Activated CD8-positive, alpha-beta memory T cell treated with anti-CD3 and anti-CD28 coated beads, Interleukin-2, amount 10 ng/mL, durations not matched to agents 7 days and 5 days (primary cell): Measurements from ENCODE around the gene COMMD10. TPM values are rescaled to one million over a fixed set of nuclear protein-coding genes. Genes with fewer than 3 reads are reported as not detected.

Experiments used
- ATAC-seq: fragments of 150-1000 bp; cut with Tn5 transposase; one replicate; pipeline ENCODE4 v1.10.0; 2021; ENCODE audit warnings: moderate library complexity
- CTCF ChIA-PET: fragments of 350-600 bp; sonication (Branson Sonifier 250); formaldehyde crosslinking; loops from one replicate; lab custom pipeline; 2021; ENCODE audit warnings: antibody characterized with exemption; lab: Charles Lee
- DNase-seq: peaks from one replicate; pipeline ENCODE4 v3.0.0-alpha.2; 2020
- H3K27ac Mint-ChIP-seq: one replicate; pipeline ENCODE4 v1.8.0; 2021; ENCODE audit warnings: mild to moderate bottlenecking, mixed read lengths
- H3K27me3 Mint-ChIP-seq: one replicate; pipeline ENCODE4 v1.8.0; 2021; ENCODE audit warnings: mixed read lengths
- H3K36me3 Mint-ChIP-seq: one replicate; pipeline ENCODE4 v1.8.0; 2021; ENCODE audit warnings: mild to moderate bottlenecking, mixed read lengths
- H3K4me1 Mint-ChIP-seq: one replicate; pipeline ENCODE4 v1.8.0; 2021; ENCODE audit warnings: mixed read lengths
- H3K4me3 Mint-ChIP-seq: one replicate; pipeline ENCODE4 v1.8.0; 2021; ENCODE audit warnings: mild to moderate bottlenecking, moderate library complexity, mixed read lengths
- H3K9me3 Mint-ChIP-seq: one replicate; pipeline ENCODE4 v1.8.0; 2022; ENCODE audit warnings: low read depth, mixed read lengths
- total RNA-seq, 2 experiments: library from RNA; stranded (reverse); gene quantifications; one replicate each; pipeline ENCODE4 v1.2.3, GENCODE V29; 2021

COMMD10 gene
- total RNA-seq, 2 experiments from 2014 or later = 18.3 to 25.3 TPM

DNA sequence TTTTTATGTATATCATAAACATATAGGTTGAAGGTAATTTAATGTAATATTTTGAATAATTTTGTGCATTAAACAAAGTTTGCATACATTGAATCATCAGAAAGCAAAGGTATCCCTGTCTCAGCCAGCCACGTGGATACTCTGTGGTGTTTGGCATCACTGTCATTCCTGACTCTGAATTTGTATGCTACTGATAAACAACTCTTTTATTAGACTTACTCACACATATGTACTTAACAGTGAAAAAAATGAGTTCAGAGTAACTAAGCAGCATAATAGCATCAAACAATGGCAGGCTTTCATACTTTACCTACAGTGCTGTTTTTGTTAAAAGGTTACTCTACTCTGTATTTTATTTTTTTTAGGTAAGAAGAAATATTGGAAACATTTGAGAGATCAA, 171.9 kb downstream of the COMMD10 start:
- Mint-ChIP-seq H3K4me1 (no peaks in the 10 kb centered on the region), H3K27me3 (no peaks in the 10 kb centered on the region), H3K4me3 (no peak overlapping the region), H3K27ac (no peak overlapping the region), H3K36me3 (peaks cover 2% of the 10 kb centered on the region), H3K9me3 (peaks cover 5% of the 10 kb centered on the region)
- no peak for ATAC-seq
- no peak for DNase-seq
- CTCF ChIA-PET = no interaction called here

DNA sequence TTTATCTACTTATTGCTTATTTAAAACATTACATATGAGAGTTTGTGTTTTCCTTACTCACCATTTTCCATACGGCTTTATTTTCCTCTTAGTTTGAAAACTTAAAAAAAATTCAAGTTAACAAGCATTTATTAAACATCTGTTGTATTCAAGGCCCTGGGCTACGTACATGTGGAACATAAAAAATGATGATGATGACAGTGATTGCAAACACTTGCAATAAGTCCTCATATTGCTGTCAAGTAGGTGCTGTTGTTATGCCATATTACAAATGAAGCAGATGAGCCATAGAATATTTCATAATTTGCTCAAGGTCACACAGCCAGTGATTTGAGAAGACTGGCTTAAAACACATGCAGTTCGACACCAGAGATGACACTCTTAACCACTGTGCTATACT, 180.6 kb downstream of the COMMD10 start:
- no peaks in the 10 kb centered on the region for H3K4me1 Mint-ChIP-seq
- DNase-seq (no peak), ATAC-seq (no peak)
- H3K27ac Mint-ChIP-seq = no peak overlapping the region
- CTCF ChIA-PET = no interaction called here
- H3K4me3 Mint-ChIP-seq = no peak overlapping the region
- no peaks in the 10 kb centered on the region for H3K27me3 Mint-ChIP-seq
- H3K36me3 Mint-ChIP-seq = peaks cover 16% of the 10 kb centered on the region
- peaks cover 5% of the 10 kb centered on the region for H3K9me3 Mint-ChIP-seq

DNA sequence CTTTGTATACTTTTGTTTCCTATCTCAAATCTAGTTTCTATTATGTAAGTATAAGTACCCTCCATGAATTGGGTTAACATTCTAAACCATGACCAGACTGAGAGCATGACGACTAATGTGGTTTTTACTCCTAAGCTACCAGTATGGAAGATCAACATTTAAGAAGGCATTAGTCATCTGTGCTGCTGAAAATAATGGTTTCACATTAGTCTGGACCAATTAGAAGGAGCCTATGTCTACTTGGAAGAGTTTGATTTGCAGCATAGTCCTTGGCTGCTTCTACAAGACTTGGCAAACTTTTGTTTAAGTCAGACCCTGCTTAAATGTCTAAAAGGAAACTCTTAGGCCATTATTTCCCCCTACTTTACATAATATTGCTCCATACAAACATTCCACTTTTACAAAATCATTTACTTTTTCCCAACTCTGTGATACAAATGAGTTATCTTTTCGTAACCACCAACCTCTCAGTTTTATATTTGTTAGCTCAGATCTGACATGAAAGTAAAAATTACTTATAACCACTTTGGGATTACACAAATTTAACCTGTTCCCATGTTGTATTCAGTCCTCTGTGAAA, 186.7 kb downstream of the COMMD10 start:
- peaks cover 10% of the 10 kb centered on the region for H3K36me3 Mint-ChIP-seq
- no peak overlapping the region for H3K27ac Mint-ChIP-seq
- H3K9me3 Mint-ChIP-seq = peaks cover 8% of the 10 kb centered on the region
- no peak overlapping the region for H3K4me3 Mint-ChIP-seq
- CTCF ChIA-PET = no interaction called here
- H3K4me1 Mint-ChIP-seq = no peaks in the 10 kb centered on the region
- no peaks in the 10 kb centered on the region for H3K27me3 Mint-ChIP-seq
- DNase-seq (no peak), ATAC-seq (no peak)

DNA sequence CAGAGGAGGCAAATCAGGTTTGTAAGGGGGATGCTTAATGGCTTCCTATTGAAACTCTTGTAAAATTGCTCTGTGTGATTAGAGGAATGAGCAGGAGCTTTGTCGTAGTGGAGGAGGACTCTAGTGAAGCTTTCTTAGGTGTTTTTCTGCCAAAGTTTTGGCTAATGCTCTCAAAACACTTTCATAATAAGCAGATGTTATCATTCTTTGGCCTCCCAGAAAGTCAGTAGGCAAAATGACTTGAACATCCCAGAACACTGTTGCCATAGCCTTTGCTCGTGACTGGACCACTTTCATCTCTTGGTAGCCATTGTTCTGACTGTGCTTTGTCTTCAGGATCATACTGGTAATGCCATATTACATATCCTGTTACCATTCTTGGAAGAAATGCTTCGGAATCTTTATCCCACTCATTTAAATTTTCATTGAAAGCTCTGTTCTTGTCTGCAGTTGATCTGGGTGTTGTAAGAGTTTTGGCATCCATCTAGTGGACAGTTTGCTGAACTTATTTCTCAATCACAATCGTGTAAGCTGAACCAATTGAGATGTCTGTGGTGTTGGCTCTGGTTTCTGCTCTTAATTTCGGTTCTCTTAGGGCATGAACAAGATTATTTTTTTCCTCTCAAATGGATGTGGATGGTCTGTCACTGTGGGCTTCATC, 187.6 kb downstream of the COMMD10 start:
- H3K9me3 Mint-ChIP-seq = peaks cover 10% of the 10 kb centered on the region
- H3K36me3 Mint-ChIP-seq = peaks cover 12% of the 10 kb centered on the region
- ATAC-seq (no peak), DNase-seq (no peak)
- CTCF ChIA-PET = no interaction called here
- H3K27me3 Mint-ChIP-seq = no peaks in the 10 kb centered on the region
- H3K27ac Mint-ChIP-seq = no peak overlapping the region
- no peaks in the 10 kb centered on the region for H3K4me1 Mint-ChIP-seq
- no peak overlapping the region for H3K4me3 Mint-ChIP-seq

DNA sequence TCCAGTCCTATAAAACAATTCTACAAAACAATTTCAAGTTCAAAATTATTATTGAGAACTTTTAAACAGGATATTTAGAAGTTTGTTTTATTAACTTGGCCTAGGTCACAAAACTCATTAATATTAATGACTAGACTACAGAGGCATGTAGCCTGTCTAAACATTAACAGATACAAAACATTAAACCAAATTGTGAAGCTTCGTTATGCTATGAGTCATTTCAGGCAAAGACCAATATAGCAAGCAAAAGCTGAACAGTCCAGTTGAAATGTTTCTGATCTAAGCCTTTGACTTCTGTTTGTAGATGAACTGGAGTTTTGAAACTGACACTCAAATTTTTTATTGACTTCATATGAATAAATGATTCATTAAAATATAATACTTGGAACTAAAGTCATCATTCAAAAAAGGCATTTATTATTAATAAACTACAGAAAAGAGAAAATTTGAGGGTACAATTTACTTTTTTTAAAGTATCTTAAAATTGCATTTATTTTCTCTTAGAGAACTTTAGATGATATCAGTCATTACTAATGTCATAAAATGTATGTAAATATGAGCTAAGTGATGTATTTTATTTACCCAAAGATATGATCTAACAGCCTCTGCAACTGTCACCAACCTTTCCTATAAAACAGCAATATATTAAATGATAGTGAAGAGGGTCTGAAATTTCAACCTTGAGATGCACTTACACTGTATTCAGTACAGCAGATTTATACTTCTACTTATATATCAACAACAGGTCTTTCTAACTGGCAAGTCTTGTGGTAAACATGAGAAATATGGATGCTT, 188.8 kb downstream of the COMMD10 start:
- H3K9me3 Mint-ChIP-seq = peaks cover 10% of the 10 kb centered on the region
- H3K27me3 Mint-ChIP-seq = no peaks in the 10 kb centered on the region
- H3K4me3 Mint-ChIP-seq = no peak overlapping the region
- H3K36me3 Mint-ChIP-seq = peaks cover 14% of the 10 kb centered on the region
- H3K27ac Mint-ChIP-seq = no peak overlapping the region
- no peak for DNase-seq
- no peaks in the 10 kb centered on the region for H3K4me1 Mint-ChIP-seq
- ATAC-seq = no peak
- CTCF ChIA-PET = no interaction called here

DNA sequence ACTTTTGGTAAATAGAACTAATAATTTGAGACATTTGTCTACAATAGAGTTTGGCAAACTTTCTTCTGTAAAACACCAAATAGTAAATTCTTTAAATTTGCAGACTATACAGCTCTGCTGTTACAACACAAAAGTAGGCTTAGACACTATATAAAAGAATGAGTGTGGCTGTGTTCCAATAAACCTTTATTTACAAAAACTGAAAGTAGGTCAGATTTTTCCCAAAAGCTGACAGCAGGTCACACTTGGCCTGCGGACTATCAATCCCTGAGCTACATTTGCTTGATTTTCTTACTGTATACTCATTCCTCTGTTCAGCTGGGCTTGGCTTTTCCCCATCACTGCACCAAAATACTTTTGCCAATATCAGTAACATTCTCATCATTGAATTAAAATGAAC, 189.4 kb downstream of the COMMD10 start:
- CTCF ChIA-PET = no interaction called here
- no peak for DNase-seq
- no peak overlapping the region for H3K4me3 Mint-ChIP-seq
- H3K36me3 Mint-ChIP-seq = peaks cover 16% of the 10 kb centered on the region
- ATAC-seq = no peak
- H3K27me3 Mint-ChIP-seq = no peaks in the 10 kb centered on the region
- H3K27ac Mint-ChIP-seq = no peak overlapping the region
- peaks cover 10% of the 10 kb centered on the region for H3K9me3 Mint-ChIP-seq
- H3K4me1 Mint-ChIP-seq = no peaks in the 10 kb centered on the region

DNA sequence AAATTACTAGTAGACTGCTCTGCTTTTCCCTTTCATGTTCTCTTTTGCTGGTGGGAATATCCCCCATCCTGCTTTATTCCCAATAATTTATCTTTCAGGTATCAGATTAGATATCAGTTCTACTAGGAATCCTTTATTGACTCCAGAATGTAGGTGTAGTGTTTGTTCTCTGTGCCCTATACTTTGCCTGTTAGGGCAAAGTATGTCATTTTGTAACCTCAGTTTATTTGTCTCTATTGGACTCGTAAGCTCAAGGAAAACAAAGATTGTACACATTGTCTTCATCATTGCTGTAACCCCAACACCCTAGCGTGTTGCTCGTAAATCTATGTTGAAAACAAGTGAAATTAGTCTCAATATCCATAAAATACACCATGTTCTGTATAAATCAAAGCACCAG, 190.5 kb downstream of the COMMD10 start:
- DNase-seq = no peak
- no peaks in the 10 kb centered on the region for H3K4me1 Mint-ChIP-seq
- H3K27me3 Mint-ChIP-seq = no peaks in the 10 kb centered on the region
- H3K4me3 Mint-ChIP-seq = no peak overlapping the region
- peaks cover 10% of the 10 kb centered on the region for H3K9me3 Mint-ChIP-seq
- no peak for ATAC-seq
- H3K36me3 Mint-ChIP-seq = peaks cover 16% of the 10 kb centered on the region
- CTCF ChIA-PET = no interaction called here
- no peak overlapping the region for H3K27ac Mint-ChIP-seq

DNA sequence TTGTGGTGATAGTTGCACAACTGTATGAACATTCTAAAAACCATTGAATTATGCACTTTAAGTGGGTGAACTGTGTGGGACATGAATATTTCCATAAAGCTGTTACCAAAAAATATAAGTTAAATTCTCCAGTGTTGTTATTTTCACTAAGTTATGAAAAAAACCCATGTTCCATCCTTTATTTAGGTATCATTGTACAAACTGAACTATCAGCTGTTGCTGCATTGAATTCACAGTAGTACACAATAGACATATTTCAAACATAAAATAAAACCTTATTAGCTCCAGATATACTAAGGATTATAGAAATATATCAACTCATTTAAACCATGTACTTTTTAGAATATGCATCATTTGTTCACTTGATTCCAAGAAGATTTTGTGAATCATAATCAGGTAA, 192.1 kb downstream of the COMMD10 start:
- DNase-seq (no peak), ATAC-seq (no peak)
- Mint-ChIP-seq H3K9me3 (peaks cover 10% of the 10 kb centered on the region), H3K36me3 (peaks cover 17% of the 10 kb centered on the region), H3K27ac (no peak overlapping the region), H3K4me1 (peaks cover 2% of the 10 kb centered on the region), H3K4me3 (no peak overlapping the region), H3K27me3 (no peaks in the 10 kb centered on the region)
- CTCF ChIA-PET = no interaction called here

DNA sequence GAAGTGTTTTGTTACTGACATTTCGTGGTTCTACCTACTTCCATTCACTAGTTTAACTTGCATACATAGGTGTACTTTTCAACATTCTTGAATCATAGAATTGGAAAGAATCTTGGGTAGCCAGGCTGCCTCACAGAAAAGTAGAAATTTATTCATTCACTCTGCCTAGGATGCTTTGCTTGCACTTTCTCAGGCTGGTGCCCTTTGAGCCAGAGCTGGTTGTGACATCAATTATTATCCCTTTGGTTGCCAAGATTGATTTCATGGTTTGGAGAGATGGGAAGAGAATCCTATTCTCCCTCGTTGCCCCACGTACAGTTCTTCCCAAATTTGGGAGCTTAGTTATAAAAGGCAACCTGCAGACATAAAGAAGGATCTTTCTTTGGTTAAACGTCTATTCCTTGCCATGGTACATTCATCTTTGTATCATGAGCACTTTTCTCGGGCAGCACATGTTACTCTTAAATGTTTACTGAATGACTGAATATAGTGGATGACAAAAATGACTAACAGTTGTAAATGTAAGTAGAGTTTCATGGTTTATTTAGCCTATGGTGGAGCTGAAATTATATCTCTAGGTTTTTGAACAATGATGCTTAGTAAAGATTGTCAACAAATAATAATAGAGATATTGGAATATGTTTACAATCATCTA, 195.5 kb downstream of the COMMD10 start:
- no peak overlapping the region for H3K4me3 Mint-ChIP-seq
- peaks cover 16% of the 10 kb centered on the region for H3K36me3 Mint-ChIP-seq
- no peaks in the 10 kb centered on the region for H3K27me3 Mint-ChIP-seq
- peaks cover 2% of the 10 kb centered on the region for H3K9me3 Mint-ChIP-seq
- H3K4me1 Mint-ChIP-seq = peaks cover 2% of the 10 kb centered on the region
- H3K27ac Mint-ChIP-seq = no peak overlapping the region
- ATAC-seq = no peak
- CTCF ChIA-PET = no interaction called here
- DNase-seq = no peak

DNA sequence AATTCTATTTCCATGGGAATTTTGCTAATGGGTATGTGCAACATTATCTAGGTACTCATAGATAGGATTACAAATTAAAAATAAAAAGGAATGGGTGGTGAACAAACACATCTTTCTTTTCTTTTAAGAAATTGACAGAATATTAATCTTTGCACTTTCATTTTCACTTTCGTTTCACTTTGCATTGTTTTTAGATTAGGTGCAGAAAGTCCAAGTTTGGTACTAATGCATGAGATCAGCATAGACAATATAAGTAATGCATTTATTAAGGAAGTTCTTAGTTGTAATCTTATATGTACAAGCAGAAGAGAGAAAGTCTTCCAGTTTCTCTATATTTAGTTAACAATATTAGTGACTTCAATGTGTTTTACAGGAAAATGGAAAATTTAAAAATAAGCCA, 196.5 kb downstream of the COMMD10 start:
- no peak overlapping the region for H3K4me3 Mint-ChIP-seq
- ATAC-seq (no peak), DNase-seq (no peak)
- H3K36me3 Mint-ChIP-seq = peaks cover 14% of the 10 kb centered on the region
- H3K9me3 Mint-ChIP-seq = peaks cover 2% of the 10 kb centered on the region
- peaks cover 2% of the 10 kb centered on the region for H3K4me1 Mint-ChIP-seq
- H3K27me3 Mint-ChIP-seq = no peaks in the 10 kb centered on the region
- CTCF ChIA-PET = no interaction called here
- H3K27ac Mint-ChIP-seq = no peak overlapping the region

DNA sequence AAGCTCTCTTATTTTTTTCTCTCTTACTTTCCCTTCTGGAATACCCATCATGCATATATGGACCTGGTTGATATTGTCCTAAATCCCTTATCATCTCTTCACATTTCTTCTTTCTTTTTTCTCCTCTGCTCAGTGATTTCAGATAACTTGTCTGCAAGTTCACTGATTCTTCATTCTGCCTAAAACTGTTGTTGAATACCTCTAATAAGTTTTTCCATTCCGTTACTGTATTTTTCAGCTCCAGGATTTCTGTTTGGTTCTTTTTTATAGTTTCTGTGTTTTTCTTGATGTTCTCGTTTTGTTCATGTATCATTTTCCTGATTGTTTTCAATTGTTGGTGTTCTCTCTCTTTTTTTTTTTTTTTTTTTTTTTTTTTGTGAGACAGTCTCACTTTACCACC, 203.7 kb downstream of the COMMD10 start:
- DNase-seq = no peak
- Mint-ChIP-seq H3K27ac (no peak overlapping the region), H3K4me1 (no peaks in the 10 kb centered on the region), H3K27me3 (no peaks in the 10 kb centered on the region), H3K36me3 (peaks cover 18% of the 10 kb centered on the region), H3K4me3 (no peak overlapping the region), H3K9me3 (peaks cover 16% of the 10 kb centered on the region)
- CTCF ChIA-PET = interaction anchor here (1.1 kb wide), 1 partner anchor 44 kb away, joined by 3 read pairs; no protein-coding TSS in a partner anchor
- ATAC-seq = no peak

DNA sequence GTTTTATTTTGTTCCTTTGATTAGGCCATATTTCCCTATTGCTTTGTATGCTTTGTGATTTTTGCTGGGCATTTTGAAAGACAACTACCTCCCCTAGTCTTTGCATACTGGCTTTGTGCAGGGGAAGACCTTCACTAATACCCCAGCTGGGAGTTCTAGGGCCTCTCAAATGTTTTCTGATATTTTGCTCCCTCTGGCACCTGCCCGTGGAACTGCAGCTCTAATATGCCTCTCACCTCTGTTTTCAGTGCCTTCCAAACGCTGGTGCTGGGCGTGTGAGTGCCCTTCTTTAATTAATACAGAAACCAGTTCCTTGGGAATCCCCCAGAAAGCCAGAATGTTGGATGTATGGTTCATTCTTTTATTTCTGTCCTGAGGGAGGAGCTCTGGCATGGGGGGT, 204.5 kb downstream of the COMMD10 start:
- Mint-ChIP-seq H3K27me3 (no peaks in the 10 kb centered on the region), H3K27ac (no peak overlapping the region), H3K4me3 (no peak overlapping the region), H3K36me3 (peaks cover 19% of the 10 kb centered on the region), H3K9me3 (peaks cover 16% of the 10 kb centered on the region), H3K4me1 (no peaks in the 10 kb centered on the region)
- CTCF ChIA-PET = interaction anchor here (1.1 kb wide), 1 partner anchor 45 kb away, joined by 3 read pairs; no protein-coding TSS in a partner anchor
- no peak for ATAC-seq
- no peak for DNase-seq

DNA sequence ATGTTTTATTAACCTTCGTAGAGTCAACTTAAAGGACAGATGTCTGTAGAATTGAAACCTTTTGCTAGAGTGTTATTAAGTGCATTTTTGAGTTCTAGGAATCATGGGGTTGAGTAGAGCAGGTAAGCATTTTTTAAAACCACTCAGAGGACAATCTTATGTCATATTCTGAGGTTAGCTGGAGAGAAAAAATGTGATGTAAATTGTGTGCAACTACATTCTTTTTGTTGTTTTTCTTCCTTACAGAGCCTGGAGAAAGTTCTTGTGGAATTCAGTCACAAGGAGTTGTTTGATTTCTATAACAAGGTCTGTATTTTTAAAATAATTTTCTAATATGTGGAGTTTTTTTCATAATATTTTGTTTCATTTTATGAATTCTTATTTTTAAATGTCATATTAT, 206.4 kb downstream of the COMMD10 start:
- ATAC-seq = no peak
- CTCF ChIA-PET = no interaction called here
- peaks cover 17% of the 10 kb centered on the region for H3K9me3 Mint-ChIP-seq
- no peaks in the 10 kb centered on the region for H3K27me3 Mint-ChIP-seq
- no peak overlapping the region for H3K27ac Mint-ChIP-seq
- no peak for DNase-seq
- peaks cover 22% of the 10 kb centered on the region for H3K36me3 Mint-ChIP-seq
- no peak overlapping the region for H3K4me3 Mint-ChIP-seq
- no peaks in the 10 kb centered on the region for H3K4me1 Mint-ChIP-seq
